ENCODE measurements around the gene CPLX4.

CPLX4 gene

GRCh38 chr18:59353079-59353680 lies 34.7 kb upstream of the CPLX4 start:
- no peak for DNase-seq (ENCODE audit: low read depth, low spot score)
- H3K36me3 ChIP-seq (ENCODE audit: insufficient read depth, insufficient read length, low read length): peaks cover 87% of the 10 kb centered on the region
- no peaks in the 10 kb centered on the region for H3K4me1 ChIP-seq (ENCODE audit: insufficient read depth, insufficient read length)
- TF ChIP-seq ZNF274 (IDR thresholded peaks at IDR 0.05; ENCODE audit: low read depth, low read length) (no peak), SUZ12 (IDR thresholded peaks at IDR 0.05; ENCODE audit: extremely low read depth, insufficient read depth, insufficient read length) (no peak), YY1 (IDR thresholded peaks at IDR 0.05; ENCODE audit: insufficient read depth, insufficient read length) (no peak)
- no peak overlapping the region for H3K9ac ChIP-seq (ENCODE audit: insufficient read length, low read depth)
- H3K27me3 ChIP-seq (ENCODE audit: insufficient read depth, insufficient read length): no peaks in the 10 kb centered on the region
- H3K9me3 ChIP-seq (ENCODE audit: insufficient read depth, low read length): no peaks in the 10 kb centered on the region
- H3K4me3 ChIP-seq (ENCODE audit: insufficient read length, low read depth): no peak overlapping the region

DNA sequence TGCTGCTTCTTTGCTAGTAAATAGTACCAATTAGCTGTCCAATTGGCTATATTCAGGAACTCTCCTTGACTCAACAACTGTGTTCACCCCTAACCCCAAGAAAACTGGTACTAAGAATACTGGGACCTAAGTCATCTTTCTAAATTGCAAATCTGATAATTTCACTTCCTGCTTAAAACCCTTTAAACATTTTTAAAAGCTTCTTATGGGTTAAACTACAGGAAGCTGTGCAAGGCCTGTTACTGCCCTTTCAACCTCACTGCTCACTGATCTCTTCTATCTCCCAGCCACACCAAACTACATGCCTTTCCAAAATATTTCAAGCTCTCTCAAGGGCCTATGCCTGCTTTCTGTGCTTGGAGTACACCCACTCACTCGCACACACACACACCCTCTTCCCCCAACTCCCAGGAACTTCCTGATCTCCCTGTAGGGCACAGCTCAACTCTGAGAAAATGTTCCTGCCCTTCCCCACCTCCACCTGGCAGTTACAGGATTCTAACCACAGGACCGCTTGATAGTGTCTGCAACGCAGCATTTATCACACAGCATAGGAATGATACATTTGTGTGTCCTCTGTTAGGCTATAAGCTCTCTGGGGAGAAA lies 33.9 kb upstream of the CPLX4 start:
- no peak overlapping the region for H3K4me3 ChIP-seq (ENCODE audit: insufficient read length, low read depth)
- peaks cover 95% of the 10 kb centered on the region for H3K36me3 ChIP-seq (ENCODE audit: insufficient read depth, insufficient read length, low read length)
- H3K9me3 ChIP-seq (ENCODE audit: insufficient read depth, low read length): no peaks in the 10 kb centered on the region
- H3K9ac ChIP-seq (ENCODE audit: insufficient read length, low read depth): no peak overlapping the region
- no peak for TF ChIP-seq YY1 (IDR thresholded peaks at IDR 0.05; ENCODE audit: insufficient read depth, insufficient read length)
- TF ChIP-seq ZNF274 (IDR thresholded peaks at IDR 0.05; ENCODE audit: low read depth, low read length): no peak
- TF ChIP-seq SUZ12 (IDR thresholded peaks at IDR 0.05; ENCODE audit: extremely low read depth, insufficient read depth, insufficient read length): no peak
- DNase-seq (ENCODE audit: low read depth, low spot score): no peak
- H3K4me1 ChIP-seq (ENCODE audit: insufficient read depth, insufficient read length): no peaks in the 10 kb centered on the region
- H3K27me3 ChIP-seq (ENCODE audit: insufficient read depth, insufficient read length): no peaks in the 10 kb centered on the region

DNA sequence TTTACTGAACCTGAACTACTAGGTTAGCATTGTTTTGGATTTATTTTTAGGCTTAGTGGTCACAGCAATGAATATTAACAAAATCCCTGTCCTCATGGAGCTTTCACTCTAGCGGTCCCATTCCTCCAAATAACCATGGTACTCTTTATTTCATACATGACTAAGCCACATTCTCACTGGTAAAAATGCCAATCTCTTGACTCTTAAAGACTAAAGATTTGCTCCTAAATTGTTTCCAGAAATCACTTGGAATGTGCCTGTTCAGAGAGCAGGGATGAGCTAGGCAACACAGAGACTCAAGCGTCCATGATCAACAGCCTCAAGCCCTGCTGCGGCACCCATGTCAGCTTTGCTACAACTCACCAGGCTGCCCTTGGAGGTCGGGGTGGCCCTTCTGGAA lies 27.1 kb upstream of the CPLX4 start:
- H3K9me3 ChIP-seq (ENCODE audit: insufficient read depth, low read length): no peaks in the 10 kb centered on the region
- H3K4me3 ChIP-seq (ENCODE audit: insufficient read length, low read depth): no peak overlapping the region
- H3K9ac ChIP-seq (ENCODE audit: insufficient read length, low read depth): no peak overlapping the region
- no peaks in the 10 kb centered on the region for H3K27me3 ChIP-seq (ENCODE audit: insufficient read depth, insufficient read length)
- no peak for TF ChIP-seq SUZ12 (IDR thresholded peaks at IDR 0.05; ENCODE audit: extremely low read depth, insufficient read depth, insufficient read length)
- TF ChIP-seq ZNF274 (IDR thresholded peaks at IDR 0.05; ENCODE audit: low read depth, low read length): no peak
- no peak for TF ChIP-seq YY1 (IDR thresholded peaks at IDR 0.05; ENCODE audit: insufficient read depth, insufficient read length)
- H3K4me1 ChIP-seq (ENCODE audit: insufficient read depth, insufficient read length): no peaks in the 10 kb centered on the region
- peaks cover 62% of the 10 kb centered on the region for H3K36me3 ChIP-seq (ENCODE audit: insufficient read depth, insufficient read length, low read length)
- no peak for DNase-seq (ENCODE audit: low read depth, low spot score)

DNA sequence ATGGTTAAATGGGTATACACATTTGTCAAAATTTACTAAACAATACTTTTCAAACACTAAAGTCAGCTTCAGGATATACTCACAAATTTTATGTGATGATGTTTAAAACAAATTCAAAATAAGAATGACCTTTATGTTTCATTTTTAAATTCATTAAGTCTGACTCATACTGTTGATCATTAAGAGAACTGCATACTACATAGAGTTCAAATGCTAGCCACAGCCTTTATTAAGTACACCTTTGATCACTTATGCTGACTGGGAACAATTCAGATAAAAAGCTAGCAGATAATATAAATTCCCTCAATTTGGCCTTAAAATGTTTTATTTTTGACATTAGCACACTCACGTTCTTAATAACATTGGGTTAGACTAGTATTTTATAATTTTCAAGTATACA lies 26.5 kb upstream of the CPLX4 start:
- TF ChIP-seq SUZ12 (IDR thresholded peaks at IDR 0.05; ENCODE audit: extremely low read depth, insufficient read depth, insufficient read length) (no peak), ZNF274 (IDR thresholded peaks at IDR 0.05; ENCODE audit: low read depth, low read length) (no peak), YY1 (IDR thresholded peaks at IDR 0.05; ENCODE audit: insufficient read depth, insufficient read length) (no peak)

DNA sequence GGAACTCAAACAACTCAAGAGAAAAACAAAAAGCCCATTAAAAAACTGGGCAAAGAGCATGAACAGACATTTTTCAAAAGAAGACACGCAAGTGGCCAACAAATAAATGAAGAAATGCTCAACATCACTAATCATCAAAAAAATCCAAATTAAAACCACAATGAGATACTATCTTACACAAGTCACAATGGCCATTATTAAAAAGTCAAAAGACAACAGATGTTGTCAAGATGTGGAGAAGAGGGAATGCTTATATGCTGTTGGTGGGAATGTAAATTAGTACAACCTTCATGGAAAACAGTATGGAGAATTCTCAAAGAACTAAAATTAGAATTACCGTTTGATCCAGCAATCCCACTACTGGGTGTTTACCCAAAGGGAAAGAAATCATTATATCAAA lies 25.5 kb upstream of the CPLX4 start:
- TF ChIP-seq ZNF274 (IDR thresholded peaks at IDR 0.05; ENCODE audit: low read depth, low read length): no peak
- no peak for TF ChIP-seq SUZ12 (IDR thresholded peaks at IDR 0.05; ENCODE audit: extremely low read depth, insufficient read depth, insufficient read length)
- TF ChIP-seq YY1 (IDR thresholded peaks at IDR 0.05; ENCODE audit: insufficient read depth, insufficient read length): no peak
- H3K9me3 ChIP-seq (ENCODE audit: insufficient read depth, low read length): no peaks in the 10 kb centered on the region
- no peak for DNase-seq (ENCODE audit: low read depth, low spot score)
- H3K4me3 ChIP-seq (ENCODE audit: insufficient read length, low read depth): no peak overlapping the region
- H3K36me3 ChIP-seq (ENCODE audit: insufficient read depth, insufficient read length, low read length): peaks cover 64% of the 10 kb centered on the region
- no peaks in the 10 kb centered on the region for H3K27me3 ChIP-seq (ENCODE audit: insufficient read depth, insufficient read length)
- no peak overlapping the region for H3K9ac ChIP-seq (ENCODE audit: insufficient read length, low read depth)
- no peaks in the 10 kb centered on the region for H3K4me1 ChIP-seq (ENCODE audit: insufficient read depth, insufficient read length)

More for the DNA sequence above, 26.5 kb upstream of the CPLX4 start:
- Histone ChIP-seq H3K9me3 (ENCODE audit: insufficient read depth, low read length) (no peaks in the 10 kb centered on the region), H3K4me1 (ENCODE audit: insufficient read depth, insufficient read length) (no peaks in the 10 kb centered on the region), H3K9ac (ENCODE audit: insufficient read length, low read depth) (no peak overlapping the region), H3K4me3 (ENCODE audit: insufficient read length, low read depth) (no peak overlapping the region), H3K27me3 (ENCODE audit: insufficient read depth, insufficient read length) (no peaks in the 10 kb centered on the region), H3K36me3 (ENCODE audit: insufficient read depth, insufficient read length, low read length) (peaks cover 64% of the 10 kb centered on the region)
- no peak for DNase-seq (ENCODE audit: low read depth, low spot score)

DNA sequence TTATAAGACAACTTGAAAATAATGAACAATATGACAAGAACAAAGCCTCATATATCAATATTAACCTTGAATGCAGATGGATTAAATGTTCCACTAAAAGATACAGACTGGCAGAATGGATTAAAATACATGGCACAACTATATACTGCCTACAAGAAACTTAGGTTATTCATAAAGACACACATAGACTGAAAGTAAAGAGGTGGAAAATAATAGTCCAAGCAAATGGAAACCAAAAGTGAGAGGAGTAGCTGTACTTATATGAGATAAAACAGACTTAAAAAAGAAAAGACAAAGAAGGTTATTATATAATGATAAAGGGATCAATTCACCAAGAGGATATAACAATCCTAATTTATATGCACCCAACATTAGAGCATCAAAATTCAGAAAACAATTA lies 22.4 kb upstream of the CPLX4 start:
- H3K9me3 ChIP-seq (ENCODE audit: insufficient read depth, low read length): no peaks in the 10 kb centered on the region
- H3K9ac ChIP-seq (ENCODE audit: insufficient read length, low read depth): no peak overlapping the region
- H3K4me3 ChIP-seq (ENCODE audit: insufficient read length, low read depth): no peak overlapping the region
- H3K4me1 ChIP-seq (ENCODE audit: insufficient read depth, insufficient read length): no peaks in the 10 kb centered on the region
- TF ChIP-seq ZNF274 (IDR thresholded peaks at IDR 0.05; ENCODE audit: low read depth, low read length) (no peak), SUZ12 (IDR thresholded peaks at IDR 0.05; ENCODE audit: extremely low read depth, insufficient read depth, insufficient read length) (no peak), YY1 (IDR thresholded peaks at IDR 0.05; ENCODE audit: insufficient read depth, insufficient read length) (no peak)
- peaks cover 56% of the 10 kb centered on the region for H3K36me3 ChIP-seq (ENCODE audit: insufficient read depth, insufficient read length, low read length)
- no peaks in the 10 kb centered on the region for H3K27me3 ChIP-seq (ENCODE audit: insufficient read depth, insufficient read length)
- DNase-seq (ENCODE audit: low read depth, low spot score): no peak

GRCh38 chr18:59340312-59340711 lies 21.9 kb upstream of the CPLX4 start:
- no peak for DNase-seq (ENCODE audit: low read depth, low spot score)
- no peaks in the 10 kb centered on the region for H3K9me3 ChIP-seq (ENCODE audit: insufficient read depth, low read length)
- no peaks in the 10 kb centered on the region for H3K27me3 ChIP-seq (ENCODE audit: insufficient read depth, insufficient read length)
- H3K9ac ChIP-seq (ENCODE audit: insufficient read length, low read depth): no peak overlapping the region
- no peaks in the 10 kb centered on the region for H3K4me1 ChIP-seq (ENCODE audit: insufficient read depth, insufficient read length)
- TF ChIP-seq SUZ12 (IDR thresholded peaks at IDR 0.05; ENCODE audit: extremely low read depth, insufficient read depth, insufficient read length) (no peak), ZNF274 (IDR thresholded peaks at IDR 0.05; ENCODE audit: low read depth, low read length) (no peak), YY1 (IDR thresholded peaks at IDR 0.05; ENCODE audit: insufficient read depth, insufficient read length) (no peak)
- H3K4me3 ChIP-seq (ENCODE audit: insufficient read length, low read depth): no peak overlapping the region
- peaks cover 52% of the 10 kb centered on the region for H3K36me3 ChIP-seq (ENCODE audit: insufficient read depth, insufficient read length, low read length)

All from NT2/D1 (cell line).